Karpas-422 (cell line): ENCODE measurements around the gene KLHDC10. TPM values are rescaled to one million over a fixed set of nuclear protein-coding genes. Genes with fewer than 3 reads are reported as not detected.

Source experiments
- DNase-seq: peaks from one replicate; pipeline ENCODE4 v3.0.0-alpha.2; 2015
- H2AFZ ChIP-seq: fragments of 200-600 bp; sonication (generic); 2 replicates; pipeline ENCODE4 v1.6.1; 2014; ENCODE audit warnings: antibody characterized with exemption, low read length, mixed read lengths
- H3K27ac ChIP-seq: fragments of 200-600 bp; sonication (generic); 2 replicates; pipeline ENCODE4 v1.5.1; 2014; ENCODE audit warnings: mild to moderate bottlenecking, low read length, moderate library complexity
- H3K27me3 ChIP-seq: fragments of 200-600 bp; sonication (generic); 2 replicates; pipeline ENCODE4 v1.6.1; 2014; ENCODE audit warnings: low read length, mixed read lengths
- H3K36me3 ChIP-seq: fragments of 200-600 bp; sonication (generic); 2 replicates; pipeline ENCODE4 v1.6.1; 2014; ENCODE audit warnings: low read length, mixed read lengths; ENCODE audit not compliant: insufficient read depth
- H3K4me1 ChIP-seq: fragments of 200-600 bp; sonication (generic); 2 replicates; pipeline ENCODE4 v1.6.1; 2014; ENCODE audit warnings: mild to moderate bottlenecking, low read length, mixed read lengths
- H3K4me2 ChIP-seq: fragments of 200-600 bp; sonication (generic); 2 replicates; pipeline ENCODE4 v1.6.1; 2014; ENCODE audit warnings: low read length, low read depth, mild to moderate bottlenecking; ENCODE audit not compliant: poor library complexity, severe bottlenecking
- H3K4me3 ChIP-seq: fragments of 200-600 bp; sonication (generic); 2 replicates; pipeline ENCODE4 v1.5.1; 2014; ENCODE audit warnings: mild to moderate bottlenecking, antibody characterized with exemption, low read length, mixed read lengths
- H3K79me2 ChIP-seq: fragments of 200-600 bp; sonication (generic); 2 replicates; pipeline ENCODE4 v1.6.1; 2014; ENCODE audit warnings: mild to moderate bottlenecking, low read length, mixed read lengths
- H3K9ac ChIP-seq: fragments of 200-600 bp; sonication (generic); 2 replicates; pipeline ENCODE4 v1.6.0; 2014; ENCODE audit warnings: low read length
- H3K9me2 ChIP-seq: fragments of 200-600 bp; sonication (generic), shearing (Covaris generic); replicated peaks from 2 replicates; pipeline ENCODE4 v1.6.0; 2014; ENCODE audit warnings: mild to moderate bottlenecking, low read length, moderate library complexity; ENCODE audit not compliant: insufficient read depth
- H3K9me3 ChIP-seq: fragments of 300-700, 200-600 bp; sonication (generic); 2 replicates; pipeline ENCODE4 v1.6.1; 2014; ENCODE audit warnings: low read length, mixed read lengths
- H4K20me1 ChIP-seq: fragments of 200-600 bp; sonication (generic); 2 replicates; pipeline ENCODE4 v1.6.1; 2014; ENCODE audit warnings: mild to moderate bottlenecking, antibody characterized with exemption, low read length, low read depth; ENCODE audit not compliant: insufficient read depth
- total RNA-seq: library from RNA; depleted of rRNA; stranded (reverse); fragments of >200 nt; shearing (Covaris generic); gene quantifications from 2 replicates; pipeline ENCODE4 v1.2.3, GENCODE V29; 2014; ENCODE audit warnings: low replicate concordance

Gene KLHDC10
- total RNA-seq, 1 experiment from 2014 or later: 14.1 TPM

- Histone ChIP-seq H3K79me2 (no peaks in the 10 kb centered on the region), H3K27ac (no peak overlapping the region), H3K36me3 (peaks cover 13% of the 10 kb centered on the region; the same call in 1 of the 2 replicates), H3K9ac (no peak overlapping the region), H2AFZ (no peak overlapping the region), H3K4me2 (no peak overlapping the region), H4K20me1 (no peaks in the 10 kb centered on the region), H3K9me2 (no peaks in the 10 kb centered on the region), H3K27me3 (no peaks in the 10 kb centered on the region), H3K4me1 (no peaks in the 10 kb centered on the region), H3K9me3 (no peaks in the 10 kb centered on the region), H3K4me3 (no peak overlapping the region)
- DNase-seq: no peak
Observed at GRCh38 chr7:130156140-130156539, 85.8 kb downstream of the KLHDC10 start.

- H3K9me3 ChIP-seq: no peaks in the 10 kb centered on the region
- no peaks in the 10 kb centered on the region for H3K27me3 ChIP-seq
- H3K36me3 ChIP-seq: peaks cover 16% of the 10 kb centered on the region; the same call in 1 of the 2 replicates
- no peak overlapping the region for H3K27ac ChIP-seq
- H3K4me1 ChIP-seq: no peaks in the 10 kb centered on the region
- no peak overlapping the region for H3K4me2 ChIP-seq
- no peak for DNase-seq
- H3K79me2 ChIP-seq: no peaks in the 10 kb centered on the region
- H3K9me2 ChIP-seq: no peaks in the 10 kb centered on the region
- no peaks in the 10 kb centered on the region for H4K20me1 ChIP-seq
- H3K4me3 ChIP-seq: no peak overlapping the region
- no peak overlapping the region for H3K9ac ChIP-seq
- H2AFZ ChIP-seq: no peak overlapping the region
Observed at GRCh38 chr7:130157700-130158099, 87.4 kb downstream of the KLHDC10 start.

- H4K20me1 ChIP-seq: no peaks in the 10 kb centered on the region
- H3K4me1 ChIP-seq: no peaks in the 10 kb centered on the region
- DNase-seq: no peak
- H3K9me2 ChIP-seq: no peaks in the 10 kb centered on the region
- no peak overlapping the region for H2AFZ ChIP-seq
- H3K9ac ChIP-seq: no peak overlapping the region
- H3K27ac ChIP-seq: no peak overlapping the region
- H3K4me2 ChIP-seq: no peak overlapping the region
- no peaks in the 10 kb centered on the region for H3K9me3 ChIP-seq
- no peaks in the 10 kb centered on the region for H3K79me2 ChIP-seq
- no peaks in the 10 kb centered on the region for H3K27me3 ChIP-seq
- H3K4me3 ChIP-seq: no peak overlapping the region
- H3K36me3 ChIP-seq: peaks cover 34% of the 10 kb centered on the region; the same call in 1 of the 2 replicates
Observed at GRCh38 chr7:130160023-130160422, 89.7 kb downstream of the KLHDC10 start.

- H4K20me1 ChIP-seq: no peaks in the 10 kb centered on the region
- H3K79me2 ChIP-seq: no peaks in the 10 kb centered on the region
- no peaks in the 10 kb centered on the region for H3K4me1 ChIP-seq
- H3K9me3 ChIP-seq: no peaks in the 10 kb centered on the region
- H3K9ac ChIP-seq: no peak overlapping the region
- no peaks in the 10 kb centered on the region for H3K9me2 ChIP-seq
- no peak overlapping the region for H2AFZ ChIP-seq
- H3K36me3 ChIP-seq: peaks cover 37% of the 10 kb centered on the region; the same call in 1 of the 2 replicates
- no peaks in the 10 kb centered on the region for H3K27me3 ChIP-seq
- no peak overlapping the region for H3K4me2 ChIP-seq
- no peak for DNase-seq
- no peak overlapping the region for H3K4me3 ChIP-seq
- H3K27ac ChIP-seq: no peak overlapping the region
Observed at GRCh38 chr7:130160455-130160854, 90.1 kb downstream of the KLHDC10 start.

GRCh38 chr7:130162196-130162595, 91.9 kb downstream of the KLHDC10 start:
- H3K27ac ChIP-seq: no peak overlapping the region
- no peaks in the 10 kb centered on the region for H3K9me3 ChIP-seq
- H3K36me3 ChIP-seq: peaks cover 47% of the 10 kb centered on the region; the same call in 1 of the 2 replicates
- no peaks in the 10 kb centered on the region for H3K27me3 ChIP-seq
- no peaks in the 10 kb centered on the region for H3K79me2 ChIP-seq
- no peak overlapping the region for H3K4me2 ChIP-seq
- DNase-seq: no peak
- H3K9me2 ChIP-seq: no peaks in the 10 kb centered on the region
- H3K9ac ChIP-seq: no peak overlapping the region
- no peak overlapping the region for H3K4me3 ChIP-seq
- H3K4me1 ChIP-seq: no peaks in the 10 kb centered on the region
- no peak overlapping the region for H2AFZ ChIP-seq
- H4K20me1 ChIP-seq: no peaks in the 10 kb centered on the region

- no peak overlapping the region for H3K4me3 ChIP-seq
- H3K9me3 ChIP-seq: no peaks in the 10 kb centered on the region
- peaks cover 48% of the 10 kb centered on the region; the same call in 1 of the 2 replicates for H3K36me3 ChIP-seq
- H3K4me2 ChIP-seq: no peak overlapping the region
- no peak overlapping the region for H2AFZ ChIP-seq
- H3K27ac ChIP-seq: no peak overlapping the region
- no peak overlapping the region for H3K9ac ChIP-seq
- H3K27me3 ChIP-seq: no peaks in the 10 kb centered on the region
- DNase-seq: no peak
- peaks cover 22% of the 10 kb centered on the region for H3K79me2 ChIP-seq
- H4K20me1 ChIP-seq: no peaks in the 10 kb centered on the region
- H3K4me1 ChIP-seq: no peaks in the 10 kb centered on the region
- no peaks in the 10 kb centered on the region for H3K9me2 ChIP-seq
Observed at GRCh38 chr7:130174237-130174959, 104.1 kb downstream of the KLHDC10 start.

GRCh38 chr7:130178251-130178650, 107.9 kb downstream of the KLHDC10 start:
- Histone ChIP-seq H3K9ac (no peak overlapping the region), H2AFZ (no peak overlapping the region), H3K79me2 (peaks cover 47% of the 10 kb centered on the region), H3K36me3 (peaks cover 54% of the 10 kb centered on the region), H3K4me1 (no peaks in the 10 kb centered on the region), H3K4me3 (no peak overlapping the region), H3K9me3 (no peaks in the 10 kb centered on the region), H3K9me2 (no peaks in the 10 kb centered on the region), H3K27me3 (no peaks in the 10 kb centered on the region), H3K27ac (no peak overlapping the region), H4K20me1 (no peaks in the 10 kb centered on the region), H3K4me2 (no peak overlapping the region)
- DNase-seq: no peak

- DNase-seq: no peak
- H3K9ac ChIP-seq: no peak overlapping the region
- no peak overlapping the region for H3K27ac ChIP-seq
- no peaks in the 10 kb centered on the region for H3K4me1 ChIP-seq
- H3K4me2 ChIP-seq: no peak overlapping the region
- no peaks in the 10 kb centered on the region for H3K9me2 ChIP-seq
- H3K9me3 ChIP-seq: no peaks in the 10 kb centered on the region
- no peak overlapping the region for H3K4me3 ChIP-seq
- H4K20me1 ChIP-seq: no peaks in the 10 kb centered on the region
- H3K27me3 ChIP-seq: no peaks in the 10 kb centered on the region
- peaks cover 54% of the 10 kb centered on the region for H3K36me3 ChIP-seq
- no peak overlapping the region for H2AFZ ChIP-seq
- peaks cover 50% of the 10 kb centered on the region for H3K79me2 ChIP-seq
Observed at GRCh38 chr7:130179631-130180030, 109.3 kb downstream of the KLHDC10 start.
